MM.1S (cell line): ENCODE results near the gene CD9.

Experiments
- DNase-seq: peaks from one replicate; pipeline ENCODE4 v3.0.0-alpha.2; 2015
- H2AFZ ChIP-seq: fragments of 300-600 bp; sonication (generic); 2 replicates; pipeline ENCODE4 v1.6.0; 2016; ENCODE audit warnings: antibody characterized with exemption, low read length
- H3F3A ChIP-seq: fragments of 300-600 bp; sonication (generic); 2 replicates; pipeline ENCODE4 v1.6.1; 2016; ENCODE audit warnings: mild to moderate bottlenecking, antibody characterized with exemption, low read length, moderate library complexity, mixed read lengths; ENCODE audit not compliant: insufficient read depth
- H3K27ac ChIP-seq: fragments of 300-600 bp; sonication (generic); 2 replicates; pipeline ENCODE4 v1.5.1; 2016; ENCODE audit warnings: mild to moderate bottlenecking, low read length
- H3K27me3 ChIP-seq: fragments of 300-600 bp; sonication (generic); replicated peaks from 2 replicates; pipeline ENCODE4 v1.6.0; 2016; ENCODE audit warnings: low read length; ENCODE audit not compliant: insufficient read depth
- H3K36me3 ChIP-seq: fragments of 300-600 bp; sonication (generic); replicated peaks from 2 replicates; pipeline ENCODE4 v1.6.1; 2016; ENCODE audit warnings: mild to moderate bottlenecking, low read length, mixed read lengths; ENCODE audit not compliant: insufficient read depth
- H3K4me1 ChIP-seq: fragments of 300-600 bp; sonication (generic); 2 replicates; pipeline ENCODE4 v1.6.1; 2016; ENCODE audit warnings: low read length, mixed read lengths
- H3K4me2 ChIP-seq: fragments of 300-600 bp; sonication (generic); 2 replicates; pipeline ENCODE4 v1.6.0; 2016; ENCODE audit warnings: low read depth, low read length
- H3K4me3 ChIP-seq: fragments of 300-600 bp; sonication (generic); 2 replicates; pipeline ENCODE4 v1.5.1; 2016; ENCODE audit warnings: low read length, mixed read lengths
- H3K79me2 ChIP-seq: fragments of 300-600 bp; sonication (generic); 2 replicates; pipeline ENCODE4 v1.6.1; 2016; ENCODE audit warnings: mixed run types, low read length, mixed read lengths
- H3K9ac ChIP-seq: fragments of 300-600 bp; sonication (generic); 2 replicates; pipeline ENCODE4 v1.6.1; 2016; ENCODE audit warnings: low read length, mixed read lengths
- H3K9me2 ChIP-seq: fragments of 300-600 bp; sonication (generic); replicated peaks from 2 replicates; pipeline ENCODE4 v1.6.1; 2016; ENCODE audit warnings: mild to moderate bottlenecking, low read length, mixed read lengths; ENCODE audit not compliant: insufficient read depth
- H3K9me3 ChIP-seq: fragments of 300-600 bp; sonication (generic); replicated peaks from 2 replicates; pipeline ENCODE4 v1.6.1; 2016; ENCODE audit warnings: mild to moderate bottlenecking, low read length, mixed read lengths; ENCODE audit not compliant: insufficient read depth
- H4K20me1 ChIP-seq: fragments of 300-600 bp; sonication (generic); 2 replicates; pipeline ENCODE4 v1.6.1; 2016; ENCODE audit warnings: mild to moderate bottlenecking, low read length, moderate library complexity, mixed read lengths; ENCODE audit not compliant: insufficient read depth
- CTCF ChIP-seq: fragments of 300-600 bp; sonication (generic); IDR thresholded peaks from 2 replicates; pipeline ENCODE4 v1.5.1; 2016; ENCODE audit warnings: antibody characterized with exemption, low read length, mixed read lengths
- EZH2 ChIP-seq: fragments of 300-600 bp; sonication (generic); optimal IDR thresholded peaks from 2 replicates; pipeline ENCODE3; 2017; ENCODE audit warnings: low read depth, mild to moderate bottlenecking, antibody characterized with exemption, low read length, mixed read lengths
- EZH2phosphoT487 ChIP-seq: fragments of 300-600 bp; sonication (generic); IDR thresholded peaks from 2 replicates; pipeline ENCODE4 v1.6.1; 2018; ENCODE audit warnings: antibody characterized with exemption, low read length

CD9 gene

GRCh38 chr12:6218347-6218925 is 18.2 kb downstream of the CD9 start:
- no peaks in the 10 kb centered on the region for H3K36me3 ChIP-seq
- no peak overlapping the region for H2AFZ ChIP-seq
- H3K79me2 ChIP-seq: peaks cover 97% of the 10 kb centered on the region
- no peak overlapping the region for H3K4me3 ChIP-seq
- H4K20me1 ChIP-seq: no peaks in the 10 kb centered on the region
- H3F3A ChIP-seq: peaks cover 12% of the 10 kb centered on the region; the same call in 1 of the 2 replicates
- H3K9ac ChIP-seq: no peak overlapping the region
- peak overlapping the region; percentile 54; the same call in 1 of the 2 replicates for H3K27ac ChIP-seq
- H3K4me1 ChIP-seq: peaks cover 30% of the 10 kb centered on the region
- H3K27me3 ChIP-seq: no peaks in the 10 kb centered on the region
- no peak for TF ChIP-seq EZH2phosphoT487
- TF ChIP-seq EZH2: no peak
- no peak for TF ChIP-seq CTCF
- H3K4me2 ChIP-seq: peak overlapping the region; percentile 38; the same call in 1 of the 2 replicates
- no peaks in the 10 kb centered on the region for H3K9me2 ChIP-seq
- H3K9me3 ChIP-seq: no peaks in the 10 kb centered on the region
- peak; percentile 55 for DNase-seq

- no peak overlapping the region for H3K4me2 ChIP-seq
- no peaks in the 10 kb centered on the region for H3K9me2 ChIP-seq
- H3K9ac ChIP-seq: no peak overlapping the region
- H3K27ac ChIP-seq: no peak overlapping the region
- no peak overlapping the region for H2AFZ ChIP-seq
- H3K4me3 ChIP-seq: no peak overlapping the region
- H3K36me3 ChIP-seq: no peaks in the 10 kb centered on the region
- DNase-seq: no peak
- TF ChIP-seq CTCF (no peak), EZH2 (no peak), EZH2phosphoT487 (no peak)
- H3K79me2 ChIP-seq: peaks cover 97% of the 10 kb centered on the region
- H4K20me1 ChIP-seq: no peaks in the 10 kb centered on the region
- no peaks in the 10 kb centered on the region for H3K27me3 ChIP-seq
- H3F3A ChIP-seq: peaks cover 12% of the 10 kb centered on the region; the same call in 1 of the 2 replicates
- peaks cover 30% of the 10 kb centered on the region for H3K4me1 ChIP-seq
- no peaks in the 10 kb centered on the region for H3K9me3 ChIP-seq
Observed at GRCh38 chr12:6219980-6220379, 19.8 kb downstream of the CD9 start.

- peaks cover 97% of the 10 kb centered on the region for H3K79me2 ChIP-seq
- no peak for DNase-seq
- H3K27me3 ChIP-seq: no peaks in the 10 kb centered on the region
- H3K4me2 ChIP-seq: no peak overlapping the region
- peaks cover 26% of the 10 kb centered on the region for H3K4me1 ChIP-seq
- H2AFZ ChIP-seq: no peak overlapping the region
- no peak overlapping the region for H3K4me3 ChIP-seq
- H3K9me2 ChIP-seq: no peaks in the 10 kb centered on the region
- H3K27ac ChIP-seq: no peak overlapping the region
- H4K20me1 ChIP-seq: no peaks in the 10 kb centered on the region
- TF ChIP-seq CTCF: no peak
- no peak for TF ChIP-seq EZH2phosphoT487
- TF ChIP-seq EZH2: no peak
- H3F3A ChIP-seq: peaks cover 12% of the 10 kb centered on the region; the same call in 1 of the 2 replicates
- peaks cover 6% of the 10 kb centered on the region; the same call in 1 of the 2 replicates for H3K36me3 ChIP-seq
- H3K9me3 ChIP-seq: no peaks in the 10 kb centered on the region
- H3K9ac ChIP-seq: no peak overlapping the region
Observed at GRCh38 chr12:6221146-6221545, 20.9 kb downstream of the CD9 start.
